ENCODE results near the gene ZZZ3. TPM values are rescaled to one million over a fixed set of nuclear protein-coding genes. Genes with fewer than 3 reads are reported as not detected.
"Not testable (repeated sequence)": the region's sequence is repeated elsewhere in the genome, so short reads cannot be mapped to it uniquely, and the experiment has no call there.

The ZZZ3 gene
- total RNA-seq, 1 experiment from 2014 or later: 77.8 TPM

GRCh38 chr1:77709727-77710126, 27.3 kb upstream of the ZZZ3 start:
- H3K36me3 ChIP-seq (ENCODE audit: low read depth, low read length): peaks cover 24% of the 10 kb centered on the region
- H3K4me2 ChIP-seq (ENCODE audit: low read length): no peak overlapping the region
- no peak overlapping the region for H3K9ac ChIP-seq (ENCODE audit: low read length)
- H3K27me3 ChIP-seq (ENCODE audit: low read length): no peaks in the 10 kb centered on the region
- BruUV-seq (replicated peaks): no TSS peak
- H3K9me2 ChIP-seq (replicated peaks; ENCODE audit: low read length): no peaks in the 10 kb centered on the region
- H3K4me3 ChIP-seq (ENCODE audit: low read length): no peak overlapping the region
- no peaks in the 10 kb centered on the region for H3F3A ChIP-seq (ENCODE audit: low read length, unreplicated experiment)
- no peaks in the 10 kb centered on the region for H3K79me2 ChIP-seq (ENCODE audit: low read length)
- H3K9me3 ChIP-seq (ENCODE audit: low read length): no peaks in the 10 kb centered on the region
- H2AFZ ChIP-seq (ENCODE audit: low read length): no peak overlapping the region
- no peaks in the 10 kb centered on the region for H3K4me1 ChIP-seq (ENCODE audit: insufficient read depth, low read length)
- CTCF ChIA-PET: no interaction called here
- DNase-seq (no peak), ATAC-seq (no peak)
- H3K27ac ChIP-seq (ENCODE audit: low read length): no peak overlapping the region
- TF ChIP-seq EZH2phosphoT487 (IDR thresholded peaks at IDR 0.05; ENCODE audit: borderline replicate concordance, low read length) (no peak), EZH2 (IDR thresholded peaks at IDR 0.05; ENCODE audit: low read length, unreplicated experiment) (no peak)
- TF ChIP-seq, protein P1, sequence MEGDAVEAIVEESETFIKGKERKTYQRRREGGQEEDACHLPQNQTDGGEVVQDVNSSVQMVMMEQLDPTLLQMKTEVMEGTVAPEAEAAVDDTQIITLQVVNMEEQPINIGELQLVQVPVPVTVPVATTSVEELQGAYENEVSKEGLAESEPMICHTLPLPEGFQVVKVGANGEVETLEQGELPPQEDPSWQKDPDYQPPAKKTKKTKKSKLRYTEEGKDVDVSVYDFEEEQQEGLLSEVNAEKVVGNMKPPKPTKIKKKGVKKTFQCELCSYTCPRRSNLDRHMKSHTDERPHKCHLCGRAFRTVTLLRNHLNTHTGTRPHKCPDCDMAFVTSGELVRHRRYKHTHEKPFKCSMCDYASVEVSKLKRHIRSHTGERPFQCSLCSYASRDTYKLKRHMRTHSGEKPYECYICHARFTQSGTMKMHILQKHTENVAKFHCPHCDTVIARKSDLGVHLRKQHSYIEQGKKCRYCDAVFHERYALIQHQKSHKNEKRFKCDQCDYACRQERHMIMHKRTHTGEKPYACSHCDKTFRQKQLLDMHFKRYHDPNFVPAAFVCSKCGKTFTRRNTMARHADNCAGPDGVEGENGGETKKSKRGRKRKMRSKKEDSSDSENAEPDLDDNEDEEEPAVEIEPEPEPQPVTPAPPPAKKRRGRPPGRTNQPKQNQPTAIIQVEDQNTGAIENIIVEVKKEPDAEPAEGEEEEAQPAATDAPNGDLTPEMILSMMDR (conservative IDR thresholded peaks at IDR 0.05; ENCODE audit: low read depth, low read length): no peak
- no peaks in the 10 kb centered on the region for H4K20me1 ChIP-seq (ENCODE audit: low read length)
- intact Hi-C loops (cut with micrococcal nuclease): no loop called here
- POLR2A ChIA-PET (ENCODE audit: unreplicated experiment): no interaction called here

DNA sequence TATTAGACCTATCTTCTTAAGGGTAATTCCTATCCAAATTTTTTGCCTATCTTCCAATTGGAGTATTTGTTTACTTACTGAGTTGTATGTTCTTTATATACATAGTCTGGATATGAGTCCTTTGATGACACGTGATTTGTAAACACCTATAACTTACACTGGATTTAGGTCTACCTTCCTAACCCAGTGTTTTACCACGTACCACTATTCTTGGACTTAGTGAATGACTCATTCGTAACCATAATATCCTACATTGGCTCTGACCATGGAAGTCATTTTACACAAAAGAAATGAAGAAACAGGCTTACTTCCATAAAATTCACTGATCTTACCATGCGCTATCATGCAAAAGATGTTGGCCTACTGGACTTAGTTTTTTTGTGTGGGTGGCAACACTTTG, 23.9 kb upstream of the ZZZ3 start:
- DNase-seq: peak; percentile 51
- peaks cover 24% of the 10 kb centered on the region for H3K36me3 ChIP-seq (ENCODE audit: low read depth, low read length)
- H4K20me1 ChIP-seq (ENCODE audit: low read length): no peaks in the 10 kb centered on the region
- no TSS peak for BruUV-seq (replicated peaks)
- H3K27me3 ChIP-seq (ENCODE audit: low read length): no peaks in the 10 kb centered on the region
- no peak overlapping the region for H3K4me3 ChIP-seq (ENCODE audit: low read length)
- no peaks in the 10 kb centered on the region for H3K79me2 ChIP-seq (ENCODE audit: low read length)
- no peak for TF ChIP-seq EZH2 (IDR thresholded peaks at IDR 0.05; ENCODE audit: low read length, unreplicated experiment)
- TF ChIP-seq EZH2phosphoT487 (IDR thresholded peaks at IDR 0.05; ENCODE audit: borderline replicate concordance, low read length): no peak
- TF ChIP-seq, protein P1 (conservative IDR thresholded peaks at IDR 0.05; ENCODE audit: low read depth, low read length): no peak
- no peaks in the 10 kb centered on the region for H3K9me2 ChIP-seq (replicated peaks; ENCODE audit: low read length)
- no peak overlapping the region for H3K27ac ChIP-seq (ENCODE audit: low read length)
- no peaks in the 10 kb centered on the region for H3K9me3 ChIP-seq (ENCODE audit: low read length)
- no peak overlapping the region for H2AFZ ChIP-seq (ENCODE audit: low read length)
- POLR2A ChIA-PET (ENCODE audit: unreplicated experiment): no interaction called here
- H3F3A ChIP-seq (ENCODE audit: low read length, unreplicated experiment): no peaks in the 10 kb centered on the region
- intact Hi-C loops (cut with micrococcal nuclease): no loop called here
- no peak overlapping the region for H3K9ac ChIP-seq (ENCODE audit: low read length)
- H3K4me2 ChIP-seq (ENCODE audit: low read length): no peak overlapping the region
- CTCF ChIA-PET: no interaction called here
- peak; percentile 89 for ATAC-seq
- no peaks in the 10 kb centered on the region for H3K4me1 ChIP-seq (ENCODE audit: insufficient read depth, low read length)

DNA sequence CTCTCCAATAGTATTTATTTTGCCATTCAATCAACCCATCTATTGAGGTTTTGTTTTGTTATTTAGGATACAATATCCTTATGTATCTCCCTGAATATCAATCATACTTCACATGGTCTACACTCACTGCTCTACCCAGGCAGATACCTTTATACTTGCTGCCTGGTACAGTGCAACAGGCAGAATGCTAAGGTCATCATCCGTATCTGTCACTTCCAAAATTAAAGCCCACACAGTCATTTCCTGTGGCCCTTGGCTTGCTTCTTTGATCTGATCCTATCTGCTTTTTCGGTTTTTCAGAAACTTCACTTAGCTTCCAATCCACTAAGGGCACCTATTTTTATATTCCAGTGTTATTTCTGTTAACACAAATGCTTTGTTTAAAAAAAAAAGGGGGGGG, 22.3 kb upstream of the ZZZ3 start:
- CTCF ChIA-PET: no interaction called here
- no peak overlapping the region for H2AFZ ChIP-seq (ENCODE audit: low read length)
- POLR2A ChIA-PET (ENCODE audit: unreplicated experiment): no interaction called here
- no peaks in the 10 kb centered on the region for H4K20me1 ChIP-seq (ENCODE audit: low read length)
- no peaks in the 10 kb centered on the region for H3K27me3 ChIP-seq (ENCODE audit: low read length)
- DNase-seq (no peak), ATAC-seq (no peak)
- H3K9me3 ChIP-seq (ENCODE audit: low read length): no peaks in the 10 kb centered on the region
- no TSS peak for BruUV-seq (replicated peaks)
- peaks cover 16% of the 10 kb centered on the region for H3K36me3 ChIP-seq (ENCODE audit: low read depth, low read length)
- H3K79me2 ChIP-seq (ENCODE audit: low read length): no peaks in the 10 kb centered on the region
- intact Hi-C loops (cut with micrococcal nuclease): no loop called here
- TF ChIP-seq EZH2phosphoT487 (IDR thresholded peaks at IDR 0.05; ENCODE audit: borderline replicate concordance, low read length) (no peak), EZH2 (IDR thresholded peaks at IDR 0.05; ENCODE audit: low read length, unreplicated experiment) (no peak)
- TF ChIP-seq, protein P1 (conservative IDR thresholded peaks at IDR 0.05; ENCODE audit: low read depth, low read length): no peak
- no peaks in the 10 kb centered on the region for H3K4me1 ChIP-seq (ENCODE audit: insufficient read depth, low read length)
- H3K4me3 ChIP-seq (ENCODE audit: low read length): no peak overlapping the region
- no peaks in the 10 kb centered on the region for H3K9me2 ChIP-seq (replicated peaks; ENCODE audit: low read length)
- no peak overlapping the region for H3K9ac ChIP-seq (ENCODE audit: low read length)
- H3F3A ChIP-seq (ENCODE audit: low read length, unreplicated experiment): no peaks in the 10 kb centered on the region
- H3K27ac ChIP-seq (ENCODE audit: low read length): no peak overlapping the region
- no peak overlapping the region for H3K4me2 ChIP-seq (ENCODE audit: low read length)

DNA sequence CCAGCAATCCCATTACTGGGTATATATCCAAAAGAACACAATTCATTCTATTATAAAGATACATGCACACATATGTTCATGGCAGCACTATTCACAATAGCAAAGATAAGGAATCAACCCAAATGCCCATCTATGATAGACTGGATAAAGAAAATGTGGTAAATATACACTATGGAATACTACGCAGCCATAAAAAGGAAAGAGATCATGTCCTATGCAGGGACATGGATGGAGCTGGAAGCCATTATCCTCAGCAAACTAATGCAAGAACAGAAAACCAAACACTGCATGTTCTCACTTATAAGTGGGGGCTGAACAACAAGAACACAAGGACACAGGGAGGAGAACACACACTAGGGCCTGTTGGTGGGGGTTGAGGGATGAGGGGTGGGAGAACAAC, 17.2 kb upstream of the ZZZ3 start:
- H3K27me3 ChIP-seq (ENCODE audit: low read length); H2AFZ ChIP-seq (ENCODE audit: low read length); POLR2A ChIA-PET (ENCODE audit: unreplicated experiment); H3F3A ChIP-seq (ENCODE audit: low read length, unreplicated experiment); H3K9me3 ChIP-seq (ENCODE audit: low read length); BruUV-seq (replicated peaks); DNase-seq; intact Hi-C loops (cut with micrococcal nuclease); H3K4me1 ChIP-seq (ENCODE audit: insufficient read depth, low read length); H3K36me3 ChIP-seq (ENCODE audit: low read depth, low read length); H3K4me2 ChIP-seq (ENCODE audit: low read length); H3K27ac ChIP-seq (ENCODE audit: low read length); H3K4me3 ChIP-seq (ENCODE audit: low read length); H3K9me2 ChIP-seq (replicated peaks; ENCODE audit: low read length); H3K79me2 ChIP-seq (ENCODE audit: low read length); H4K20me1 ChIP-seq (ENCODE audit: low read length); H3K9ac ChIP-seq (ENCODE audit: low read length); CTCF ChIA-PET; ATAC-seq: not testable (repeated sequence)

All from PC-3 (cell line).